Kasumi-1 (cell line): Measurements from ENCODE around the gene ANKRD33B.

ENCODE experiments used
- DNase-seq, 2 experiments: peaks; one replicate each; lab custom pipeline; 2025; lab: John Stamatoyannopoulos, UW

Gene ANKRD33B

DNA sequence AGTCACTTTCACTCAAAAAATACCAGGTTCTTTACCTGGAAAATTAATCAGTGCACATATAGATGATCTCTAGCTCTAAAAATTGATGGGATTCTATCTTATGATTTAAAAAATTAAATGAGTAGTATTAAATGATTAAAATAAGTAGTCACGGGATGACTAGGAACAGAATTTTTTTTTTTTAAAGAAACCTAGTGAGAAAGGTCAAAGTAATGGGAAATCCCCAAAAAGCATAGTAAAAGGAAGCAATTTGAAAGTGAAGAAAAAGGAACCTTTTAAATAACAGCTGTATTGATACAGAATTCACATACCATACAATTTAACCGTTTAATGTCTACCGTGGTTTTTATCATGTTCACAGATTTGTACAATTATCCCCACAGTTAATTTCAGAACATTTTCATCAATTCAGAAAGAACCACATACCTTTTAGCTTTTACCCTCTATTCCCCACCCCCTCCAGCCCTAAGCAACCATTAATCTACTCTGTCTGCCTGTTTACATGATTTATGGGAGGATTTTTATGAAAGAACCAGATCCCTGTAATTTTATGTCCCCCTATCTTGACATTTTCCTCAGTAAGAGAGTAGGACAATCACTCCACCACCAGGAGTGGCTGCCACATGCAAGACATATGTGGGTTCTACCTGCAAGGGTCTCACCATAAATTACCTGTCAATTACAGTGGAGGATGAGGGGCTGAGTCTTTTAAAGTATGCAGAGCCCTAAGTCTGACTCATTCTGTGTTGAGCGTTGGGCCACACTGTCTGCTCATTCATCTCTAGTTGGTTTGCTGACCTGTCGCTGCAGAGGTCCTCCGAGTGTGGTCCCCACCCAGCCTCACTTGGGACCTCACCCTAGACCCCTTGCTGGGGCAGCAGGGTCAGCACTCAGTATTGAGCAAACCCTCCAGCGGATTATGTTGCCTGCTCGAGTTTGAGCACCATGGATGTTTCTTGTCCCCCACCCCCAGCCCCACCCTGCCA lies 16.0 kb downstream of the ANKRD33B start:
- no peak for DNase-seq

DNA sequence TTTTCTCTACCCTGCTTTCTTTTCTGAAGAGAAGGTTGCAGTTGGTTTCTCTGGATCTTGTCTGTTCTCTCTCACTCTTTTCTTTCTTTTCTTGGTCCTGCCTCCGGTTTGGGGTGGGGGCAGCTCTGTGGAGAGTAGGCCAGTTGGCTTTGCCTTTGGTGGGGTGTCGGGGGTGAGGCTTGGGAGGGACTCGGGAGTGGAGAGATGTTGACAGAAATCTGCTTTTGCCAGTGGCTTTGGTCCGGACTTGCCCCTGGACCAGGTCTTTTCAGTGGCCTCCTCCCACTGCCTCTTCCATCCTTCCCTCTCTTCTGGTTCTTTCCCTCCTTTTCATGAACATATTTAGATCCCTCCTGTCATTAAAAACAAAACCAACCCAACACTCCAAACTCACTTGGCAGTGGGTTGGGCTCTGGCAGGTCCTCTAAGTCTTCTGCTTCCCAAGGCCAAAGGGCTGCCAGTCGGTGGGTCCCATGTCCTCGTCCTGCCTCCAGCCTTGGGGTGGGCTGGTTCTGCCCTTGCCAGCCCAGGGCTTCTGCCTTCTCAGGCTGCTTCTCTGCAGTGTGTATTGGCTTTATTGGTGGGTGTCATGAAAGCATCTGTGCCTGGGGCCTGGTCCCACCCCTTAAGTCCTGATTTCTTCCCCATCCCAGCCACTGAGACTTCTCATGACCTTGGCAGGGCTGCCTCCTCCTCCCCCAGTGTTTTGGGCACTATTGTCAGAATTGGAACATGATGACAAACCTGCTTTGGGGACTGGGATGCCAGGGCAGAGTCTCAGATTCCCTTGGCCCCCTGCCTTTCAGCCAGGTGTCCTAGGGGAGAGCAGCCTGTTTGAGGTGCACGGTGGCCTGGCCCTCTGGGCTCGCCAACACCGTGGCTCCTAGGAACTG lies 16.9 kb downstream of the ANKRD33B start:
- no peak for DNase-seq

DNA sequence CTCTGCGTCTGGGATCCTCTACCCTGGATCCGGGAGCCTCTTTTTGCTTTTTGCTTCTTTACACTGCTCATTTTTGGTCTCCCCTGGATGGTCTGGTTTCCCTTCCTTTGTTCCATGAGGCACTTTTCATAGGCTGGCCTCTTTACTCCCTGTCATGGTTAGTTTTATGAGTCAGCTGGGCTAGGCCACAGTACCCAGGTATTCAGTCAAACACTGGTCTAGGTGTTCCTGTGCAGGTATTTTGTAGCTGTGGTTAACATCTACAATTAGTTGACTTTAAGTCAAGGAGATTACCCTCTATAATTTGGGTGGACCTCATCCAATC lies 17.5 kb downstream of the ANKRD33B start:
- no peak for DNase-seq

DNA sequence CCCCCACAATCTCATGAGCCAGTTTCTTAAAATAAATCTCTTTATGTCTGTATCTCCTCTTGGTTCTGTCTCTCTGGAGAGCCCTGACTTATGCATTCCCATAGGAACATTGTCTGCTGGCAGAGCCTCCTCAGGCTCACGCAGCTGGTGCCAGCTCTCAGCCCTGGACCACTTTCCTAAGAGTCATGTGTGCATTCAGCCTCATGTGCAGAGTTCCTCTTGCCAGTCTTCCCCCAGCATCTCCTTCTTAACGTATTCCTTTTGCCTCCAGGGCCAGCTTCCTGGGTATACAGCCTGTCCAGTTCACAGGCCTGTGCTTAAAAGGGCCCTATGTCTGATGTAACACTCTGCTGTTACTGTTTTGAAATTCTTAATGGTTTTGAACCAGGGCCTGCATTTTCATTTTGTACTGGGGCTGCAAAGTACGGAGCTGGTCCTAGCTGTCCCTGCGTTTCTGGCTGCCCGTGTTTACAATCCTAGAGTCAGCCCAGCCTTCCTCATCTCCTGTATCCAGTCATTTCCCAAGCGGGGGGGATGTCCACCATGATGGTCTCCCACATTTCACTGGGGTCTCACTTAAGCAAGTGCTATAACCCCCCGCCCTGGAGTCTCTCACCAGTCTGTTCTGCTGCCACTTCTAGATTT lies 18.1 kb downstream of the ANKRD33B start:
- DNase-seq: no peak

DNA sequence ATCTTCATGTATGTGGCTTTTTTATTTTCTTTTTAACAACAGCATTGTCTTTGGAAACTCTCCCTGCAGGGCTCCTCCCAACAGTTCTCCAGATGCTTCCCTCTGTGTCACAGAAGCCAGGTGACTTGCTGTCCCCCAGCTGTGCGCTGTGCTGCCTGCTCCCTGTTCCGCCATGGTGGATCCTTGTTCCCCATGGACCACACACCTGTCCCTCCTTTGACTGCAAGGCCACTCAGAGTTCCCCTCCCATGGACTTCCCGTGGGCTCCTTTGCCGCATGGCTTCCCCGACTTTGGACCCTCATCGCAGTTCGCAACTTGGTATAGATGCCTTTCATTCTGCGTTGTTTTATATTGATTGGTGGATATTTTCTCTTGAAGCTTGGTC lies 18.6 kb downstream of the ANKRD33B start:
- no peak for DNase-seq

DNA sequence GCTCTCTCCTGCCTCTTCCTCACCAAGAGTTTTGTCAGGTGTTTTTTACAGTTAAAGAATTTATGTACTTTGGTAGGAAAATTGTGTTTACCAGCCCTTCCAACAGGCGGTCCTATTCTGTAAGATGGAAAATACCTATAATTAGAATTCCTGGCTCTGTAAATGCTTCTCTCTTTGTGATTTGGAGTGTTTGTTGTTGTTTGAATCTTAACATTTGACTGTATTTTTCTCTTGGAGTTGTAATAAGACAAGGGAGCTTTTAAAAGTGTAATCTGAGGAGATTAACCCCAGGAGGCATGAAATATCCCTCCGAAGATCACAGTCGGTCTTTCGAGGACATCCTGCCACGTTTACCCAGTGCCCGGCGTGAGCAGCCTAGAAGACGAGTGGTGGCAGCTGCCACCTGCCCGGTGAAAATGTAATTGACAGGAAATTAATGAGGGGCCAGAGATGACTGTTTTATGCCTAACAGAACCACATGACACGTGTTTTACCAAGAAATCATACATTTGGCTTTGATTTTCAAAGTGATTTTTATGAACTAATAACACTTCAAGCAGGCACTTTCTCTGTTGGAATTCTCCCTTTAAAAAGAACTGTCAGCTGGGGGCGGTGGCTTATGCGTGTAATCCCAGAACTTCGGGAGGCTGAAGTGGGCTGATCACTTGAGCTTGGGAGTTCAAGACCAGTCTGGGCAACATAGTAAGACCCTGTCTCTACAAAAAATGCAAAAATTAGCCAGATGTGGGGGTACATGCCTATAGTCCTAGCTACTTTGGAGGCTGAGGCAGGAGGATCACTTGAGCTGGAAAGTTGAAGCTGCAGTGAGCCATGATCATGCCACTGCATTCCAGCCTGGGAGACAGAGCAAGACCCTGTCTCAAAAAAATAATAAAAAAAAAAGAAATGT lies 20.0 kb downstream of the ANKRD33B start:
- DNase-seq: no peak

DNA sequence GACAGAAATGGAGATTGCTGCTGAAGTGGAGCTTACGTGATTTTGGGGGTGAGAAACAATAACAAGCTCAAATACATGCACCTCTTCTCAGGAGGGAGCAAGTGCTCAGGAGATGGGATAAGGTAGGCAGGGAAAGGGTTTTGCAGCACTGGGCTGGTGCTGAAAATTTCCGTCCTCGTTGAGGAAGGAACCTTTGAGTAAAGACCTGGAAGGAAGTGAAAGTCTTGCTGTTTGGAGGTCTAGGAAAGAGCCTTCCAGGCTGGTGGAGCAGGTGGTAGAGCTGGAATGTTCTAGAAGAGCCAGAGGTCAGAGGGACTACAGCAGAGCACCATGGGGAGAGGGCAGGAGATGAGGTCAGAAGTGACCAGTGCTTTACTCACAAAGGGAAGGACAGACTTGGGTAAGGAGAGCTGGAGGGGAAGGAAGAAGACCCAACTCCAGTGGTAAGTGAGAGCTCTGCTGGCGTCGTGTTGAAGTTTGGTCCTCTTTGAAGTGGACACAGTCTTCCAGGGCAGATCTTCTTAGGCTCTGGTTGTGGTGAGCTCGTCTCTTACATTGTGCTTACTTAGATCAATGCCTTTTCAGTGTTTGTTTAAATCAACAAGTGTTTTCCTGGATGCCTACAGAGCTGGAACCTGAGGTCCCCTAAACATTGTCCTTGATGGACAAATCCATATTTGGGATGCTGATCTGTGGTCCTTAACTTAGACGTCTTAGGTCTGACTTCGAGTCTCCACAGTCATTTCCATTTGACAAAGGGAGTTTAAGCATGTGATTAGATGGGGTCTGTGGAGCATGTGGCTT lies 21.0 kb downstream of the ANKRD33B start:
- DNase-seq: no peak

DNA sequence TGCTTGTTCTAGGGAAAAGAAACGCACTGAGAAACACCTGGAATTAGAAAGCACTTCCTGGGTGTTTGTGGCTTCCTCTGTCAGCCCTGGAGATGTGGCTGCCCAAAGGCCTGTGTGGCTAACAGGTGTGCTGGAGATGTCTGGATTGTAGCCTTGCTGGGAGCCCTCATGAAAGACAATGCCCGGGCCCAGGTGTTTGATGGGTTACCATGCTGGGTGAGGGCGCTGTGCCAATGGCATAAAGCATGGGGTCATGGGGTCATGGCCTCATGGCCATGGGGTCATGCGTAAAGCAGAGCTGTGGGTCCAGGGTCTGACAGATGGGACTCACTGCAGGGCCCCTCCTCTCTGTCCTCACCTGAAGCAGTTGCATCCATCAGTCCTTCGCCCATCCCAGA lies 21.6 kb downstream of the ANKRD33B start:
- DNase-seq: no peak

DNA sequence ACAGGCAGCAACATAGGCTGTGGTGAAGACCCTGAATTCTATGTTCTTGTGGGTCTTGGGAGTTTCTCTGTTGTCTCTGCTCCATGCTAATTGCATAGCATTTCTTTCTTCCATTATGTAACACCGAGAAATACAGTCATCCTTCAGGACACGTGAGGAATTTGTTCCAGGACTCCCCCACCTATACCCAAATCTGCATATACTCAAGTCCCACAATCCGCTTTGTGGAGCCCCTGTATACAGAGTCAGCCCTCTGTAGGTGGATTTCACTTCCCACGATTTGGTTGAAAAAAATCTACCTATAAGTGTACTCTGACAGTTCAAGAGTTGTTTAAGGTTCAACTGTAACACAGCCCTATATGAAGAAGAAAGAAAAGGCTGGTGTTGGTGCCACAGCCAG lies 22.1 kb downstream of the ANKRD33B start:
- no peak for DNase-seq

DNA sequence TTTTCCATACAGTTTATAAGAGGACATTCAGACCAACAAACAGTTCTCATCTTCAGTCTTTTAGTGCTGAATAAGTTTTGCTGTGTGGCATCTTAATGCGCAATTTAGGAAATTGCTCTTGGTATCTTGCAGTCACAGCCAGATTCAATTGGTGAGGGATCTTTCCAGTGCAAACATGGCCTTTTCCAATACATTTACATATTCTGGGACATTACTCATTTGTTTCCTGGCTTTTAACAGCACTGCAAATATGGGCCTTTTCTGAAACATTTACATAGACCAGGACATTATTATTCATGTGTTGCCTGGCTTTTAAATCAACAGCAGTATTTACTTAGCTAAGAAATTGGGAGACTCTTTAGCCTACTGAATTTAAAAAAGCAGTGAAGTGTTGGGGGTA lies 22.7 kb downstream of the ANKRD33B start:
- DNase-seq: no peak

DNA sequence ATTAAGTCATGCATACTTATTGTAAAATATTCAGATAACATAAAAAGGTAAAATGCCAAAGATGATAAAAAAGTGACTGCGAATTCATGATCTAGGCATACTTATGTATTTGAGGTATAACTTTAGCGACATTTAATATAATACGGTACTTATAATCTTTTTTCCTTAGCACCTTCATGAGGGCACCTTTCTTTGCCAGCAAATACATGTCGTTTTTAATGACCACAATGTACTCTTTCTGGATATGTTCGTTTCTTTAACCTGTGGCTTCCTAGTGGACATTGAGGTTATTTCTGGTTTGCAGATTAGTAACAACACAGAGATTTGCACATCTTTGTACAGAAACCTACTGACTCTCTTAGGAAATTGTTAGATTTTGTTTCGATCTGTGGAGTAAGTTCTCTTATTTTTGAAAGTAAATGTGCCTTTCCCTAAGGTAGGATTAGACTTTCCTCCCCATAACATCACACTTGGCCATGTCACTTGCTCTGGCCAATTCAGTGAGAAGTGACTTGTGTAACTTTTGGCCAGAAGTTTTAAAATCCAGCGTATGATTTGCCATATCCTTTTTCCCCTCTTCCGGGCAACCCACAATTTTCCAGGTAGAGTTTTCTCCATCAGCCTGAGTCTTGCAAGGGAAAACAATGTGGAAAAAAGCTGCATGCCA lies 24.4 kb downstream of the ANKRD33B start:
- DNase-seq: no peak

DNA sequence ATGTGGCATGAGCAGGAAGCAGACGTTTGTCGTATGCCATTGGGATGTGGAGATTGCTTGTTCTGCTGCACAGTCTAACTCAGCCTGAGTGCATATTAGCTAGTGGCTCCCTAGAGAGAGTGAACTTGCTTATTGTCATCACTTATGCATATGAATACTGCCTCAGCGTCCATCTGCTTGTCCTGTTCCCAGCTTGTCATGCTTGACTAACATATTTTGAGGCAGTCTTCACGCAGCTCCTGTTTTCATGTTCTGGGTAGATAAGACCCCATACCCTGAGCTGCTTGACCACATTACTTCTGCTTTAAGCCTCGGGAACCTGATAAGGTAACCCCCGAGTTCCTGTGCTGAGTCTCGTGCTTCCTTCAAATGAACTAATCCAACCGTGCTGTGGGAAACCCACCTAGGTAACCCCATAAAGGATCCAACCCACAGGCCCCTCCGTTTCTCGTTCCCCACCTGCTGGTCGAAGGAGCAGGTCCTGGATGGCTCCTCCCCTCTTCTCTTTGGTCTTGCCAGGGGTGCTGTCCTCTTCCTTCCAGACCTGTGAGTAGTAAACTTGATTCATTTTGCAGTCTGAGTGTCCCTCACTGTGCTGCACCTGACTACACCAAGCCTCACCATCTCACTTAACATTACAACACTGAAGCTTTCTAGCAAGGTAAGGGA lies 25.0 kb downstream of the ANKRD33B start:
- DNase-seq: no peak

DNA sequence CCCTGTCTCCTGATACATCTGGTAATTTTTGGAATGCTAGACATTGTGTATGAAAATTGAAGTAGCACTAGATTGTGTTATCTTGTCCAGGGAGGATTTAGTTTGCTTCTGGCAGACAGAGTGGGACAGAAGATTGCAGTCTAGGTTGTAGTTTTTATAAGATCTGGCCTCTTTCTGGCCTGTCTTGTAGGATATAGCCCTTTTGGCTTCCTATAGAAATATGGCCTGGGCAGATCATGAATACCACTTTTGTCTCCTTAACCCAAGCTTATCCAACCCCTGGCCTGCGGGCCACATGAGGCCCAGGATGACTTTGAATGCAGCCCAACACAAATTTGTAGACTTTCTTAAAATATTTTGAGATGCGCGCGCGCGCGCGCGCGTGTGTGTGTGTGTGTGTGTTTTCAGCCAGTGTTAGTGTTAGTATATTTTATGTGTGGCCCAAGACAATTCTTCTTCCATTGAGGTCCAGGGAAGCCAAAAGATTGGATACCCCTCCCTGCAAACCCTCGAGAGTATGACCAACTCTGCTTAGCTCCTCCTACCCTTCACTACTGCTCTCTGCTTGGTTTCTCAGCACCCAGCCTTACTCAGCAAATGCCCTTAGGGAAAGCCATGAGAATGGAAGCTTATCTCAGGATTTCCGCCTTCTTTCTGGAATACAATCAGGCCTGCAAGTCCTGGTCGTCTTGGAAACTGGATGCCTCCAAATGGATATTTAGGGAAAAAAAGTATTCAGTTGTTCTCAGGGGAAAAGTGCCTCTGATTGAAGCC lies 26.5 kb downstream of the ANKRD33B start:
- DNase-seq: no peak

DNA sequence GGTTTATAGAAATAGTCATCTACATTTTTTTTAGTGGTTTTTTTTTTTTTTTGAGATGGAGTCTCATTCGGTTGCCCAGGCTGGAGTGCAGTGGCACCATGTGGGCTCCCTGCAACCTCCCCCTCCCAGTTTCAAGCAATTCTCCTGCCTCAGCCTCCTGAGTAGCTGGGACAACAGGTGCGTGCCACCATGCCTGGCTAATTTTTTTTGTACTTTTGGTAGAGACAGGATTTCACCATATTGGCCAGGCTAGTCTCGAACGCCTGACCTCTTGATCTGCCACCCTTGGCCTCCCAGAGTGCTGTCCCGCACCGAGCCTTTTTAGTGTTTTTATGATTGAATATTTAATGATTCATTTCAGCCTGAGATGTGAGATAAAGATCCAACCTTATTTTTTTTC lies 27.3 kb downstream of the ANKRD33B start:
- no peak for DNase-seq

DNA sequence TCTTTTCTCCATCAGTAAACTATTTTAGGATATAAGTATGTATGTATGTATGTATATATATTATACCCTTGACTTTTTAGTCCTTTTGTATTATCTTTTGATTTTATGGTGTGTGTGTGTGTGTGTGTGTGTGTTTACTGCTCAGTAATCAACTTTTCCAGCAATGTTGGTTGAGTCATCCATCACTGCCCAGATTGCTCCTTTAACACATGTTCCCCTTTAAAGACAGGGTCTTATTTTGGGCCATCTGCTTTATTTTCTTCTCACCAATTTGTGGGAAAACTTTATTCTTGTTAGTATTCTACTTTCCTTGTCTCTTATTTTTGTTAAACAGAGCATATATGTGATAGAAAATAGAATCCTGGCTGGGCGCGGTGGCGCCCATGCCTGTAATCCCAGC lies 28.1 kb downstream of the ANKRD33B start:
- no peak for DNase-seq

DNA sequence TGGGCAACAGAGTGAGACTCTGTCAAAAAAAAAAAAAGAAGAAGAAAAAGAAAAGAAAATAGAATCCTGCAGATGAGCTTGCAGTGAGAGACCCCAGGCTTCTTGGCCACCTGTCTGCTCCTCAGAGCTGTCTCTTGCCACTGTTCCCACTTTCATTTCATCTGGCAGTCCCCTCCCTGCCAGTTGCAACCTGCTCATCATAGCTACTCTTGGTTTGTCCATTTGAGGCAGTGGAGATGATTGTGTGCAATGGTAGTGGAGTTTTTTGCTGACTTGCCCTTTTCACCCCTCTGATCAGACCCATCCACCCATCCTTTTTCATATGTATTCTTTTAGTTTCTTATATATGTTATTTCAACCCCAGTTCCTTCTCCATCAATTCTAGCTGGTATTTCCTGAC lies 28.7 kb downstream of the ANKRD33B start:
- no peak for DNase-seq

DNA sequence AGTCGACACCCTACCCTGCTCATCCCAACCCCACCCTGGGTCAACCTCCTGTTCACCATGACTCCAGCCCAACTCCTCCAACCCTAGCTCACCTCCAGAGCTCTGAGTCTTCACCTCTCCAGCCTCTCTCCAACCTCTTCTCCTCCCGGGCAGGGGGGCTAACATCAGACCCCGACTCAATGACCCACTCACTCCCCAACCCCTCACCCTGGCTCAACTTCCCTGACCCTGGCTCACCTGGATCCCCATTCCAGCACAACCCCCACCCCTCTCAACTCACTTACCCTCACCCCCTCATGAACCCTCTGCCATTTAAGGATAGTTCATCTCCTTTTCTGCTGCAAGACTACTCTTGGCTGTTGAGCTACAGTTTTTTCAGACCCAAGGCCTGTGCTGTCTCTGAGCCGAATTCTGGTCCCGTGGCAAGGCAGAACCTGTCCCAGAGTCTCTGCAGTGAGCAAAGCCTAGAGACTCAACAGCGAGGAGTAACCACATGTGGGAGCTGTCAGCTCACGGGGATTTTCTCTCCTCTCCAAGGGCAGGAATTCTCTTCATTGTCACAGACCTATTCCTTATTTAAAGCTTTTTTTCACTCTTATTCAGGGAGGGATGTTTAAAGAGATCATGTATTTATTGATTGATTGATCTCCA lies 29.8 kb downstream of the ANKRD33B start:
- no peak for DNase-seq

DNA sequence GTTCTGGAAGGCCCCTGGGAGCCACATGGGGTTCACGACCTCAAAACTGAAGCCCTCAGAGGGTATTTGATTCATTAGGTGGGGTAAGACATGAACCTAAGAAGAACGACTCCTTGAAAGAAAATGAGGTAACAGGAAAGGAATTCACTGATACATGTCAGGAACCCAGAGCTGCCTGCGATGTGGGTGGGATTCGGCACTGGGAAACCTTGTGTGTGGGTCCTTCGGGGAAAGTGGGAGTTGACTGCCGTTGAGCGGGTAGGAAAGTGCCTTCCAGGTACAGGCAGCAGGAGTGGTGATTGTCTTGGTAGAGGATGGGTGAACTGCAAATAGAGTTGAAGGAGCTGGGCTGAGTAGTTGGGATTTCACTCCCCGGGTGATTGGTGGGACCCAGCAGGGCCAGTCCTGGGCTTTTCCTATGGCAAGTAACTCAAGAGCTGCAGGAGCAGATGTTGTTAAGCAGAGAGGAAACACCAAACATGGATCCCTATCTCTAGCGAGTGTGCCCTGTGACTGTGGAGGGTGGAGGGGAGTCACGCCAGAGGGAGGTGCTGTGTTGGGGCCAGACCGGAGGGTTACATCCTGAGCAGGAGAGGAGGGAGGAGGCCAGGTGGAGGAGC lies 30.8 kb downstream of the ANKRD33B start:
- no peak for DNase-seq
